Panc1 (cell line): Measurements from ENCODE around the gene DALRD3.

Source experiments
- SIN3A ChIP-seq: IDR thresholded peaks from 2 replicates; pipeline ENCODE4 v1.6.1; 2012; ENCODE audit warnings: low read depth, mild to moderate bottlenecking, low read length, moderate library complexity, borderline replicate concordance; ENCODE audit not compliant: insufficient read depth
- TCF7L2 ChIP-seq: IDR thresholded peaks from 2 replicates; pipeline ENCODE4 v1.6.1; 2011; ENCODE audit warnings: mild to moderate bottlenecking, low read depth, low read length, inconsistent platforms
- TF ChIP-seq, protein P1 (sequence below): fragments of 450-650 bp; IDR thresholded peaks from 2 replicates; pipeline ENCODE4 v1.5.1; 2017; ENCODE audit warnings: mild to moderate bottlenecking
- TF ChIP-seq, protein P2 (sequence below), 2 experiments: IDR thresholded peaks; 2 replicates each; pipeline ENCODE4 v1.6.1; 2011 to 2012; ENCODE audit warnings: low read depth in 2 of 2, control low read depth in 1 of 2, low read length in 1 of 2, mild to moderate bottlenecking in 1 of 2, moderate library complexity in 1 of 2; ENCODE audit not compliant: insufficient read depth in 1 of 2

DNA sequence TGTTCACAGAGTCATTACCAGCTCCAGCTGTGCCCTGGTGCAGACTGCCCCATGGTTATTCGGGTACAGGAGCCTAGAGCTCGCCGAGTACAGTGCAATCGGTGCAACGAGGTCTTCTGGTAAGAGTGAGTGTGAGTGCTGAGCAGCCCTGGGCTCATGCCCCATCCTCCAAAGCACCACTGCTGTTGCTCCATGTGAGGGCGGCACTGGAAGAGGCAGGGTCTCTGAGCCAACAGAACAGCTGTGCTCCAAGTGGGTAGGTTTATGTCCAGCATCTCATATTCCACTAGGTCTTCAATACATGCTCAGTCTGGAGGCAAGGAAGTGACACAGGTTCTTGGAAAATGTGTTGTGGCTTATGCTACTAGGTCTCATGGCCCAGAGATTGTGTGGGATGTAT lies 47.8 kb downstream of the DALRD3 start:
- TF ChIP-seq TCF7L2, result no peak
- TF ChIP-seq, protein P1, sequence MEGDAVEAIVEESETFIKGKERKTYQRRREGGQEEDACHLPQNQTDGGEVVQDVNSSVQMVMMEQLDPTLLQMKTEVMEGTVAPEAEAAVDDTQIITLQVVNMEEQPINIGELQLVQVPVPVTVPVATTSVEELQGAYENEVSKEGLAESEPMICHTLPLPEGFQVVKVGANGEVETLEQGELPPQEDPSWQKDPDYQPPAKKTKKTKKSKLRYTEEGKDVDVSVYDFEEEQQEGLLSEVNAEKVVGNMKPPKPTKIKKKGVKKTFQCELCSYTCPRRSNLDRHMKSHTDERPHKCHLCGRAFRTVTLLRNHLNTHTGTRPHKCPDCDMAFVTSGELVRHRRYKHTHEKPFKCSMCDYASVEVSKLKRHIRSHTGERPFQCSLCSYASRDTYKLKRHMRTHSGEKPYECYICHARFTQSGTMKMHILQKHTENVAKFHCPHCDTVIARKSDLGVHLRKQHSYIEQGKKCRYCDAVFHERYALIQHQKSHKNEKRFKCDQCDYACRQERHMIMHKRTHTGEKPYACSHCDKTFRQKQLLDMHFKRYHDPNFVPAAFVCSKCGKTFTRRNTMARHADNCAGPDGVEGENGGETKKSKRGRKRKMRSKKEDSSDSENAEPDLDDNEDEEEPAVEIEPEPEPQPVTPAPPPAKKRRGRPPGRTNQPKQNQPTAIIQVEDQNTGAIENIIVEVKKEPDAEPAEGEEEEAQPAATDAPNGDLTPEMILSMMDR, result no peak
- TF ChIP-seq SIN3A, result no peak
- TF ChIP-seq, protein P2, sequence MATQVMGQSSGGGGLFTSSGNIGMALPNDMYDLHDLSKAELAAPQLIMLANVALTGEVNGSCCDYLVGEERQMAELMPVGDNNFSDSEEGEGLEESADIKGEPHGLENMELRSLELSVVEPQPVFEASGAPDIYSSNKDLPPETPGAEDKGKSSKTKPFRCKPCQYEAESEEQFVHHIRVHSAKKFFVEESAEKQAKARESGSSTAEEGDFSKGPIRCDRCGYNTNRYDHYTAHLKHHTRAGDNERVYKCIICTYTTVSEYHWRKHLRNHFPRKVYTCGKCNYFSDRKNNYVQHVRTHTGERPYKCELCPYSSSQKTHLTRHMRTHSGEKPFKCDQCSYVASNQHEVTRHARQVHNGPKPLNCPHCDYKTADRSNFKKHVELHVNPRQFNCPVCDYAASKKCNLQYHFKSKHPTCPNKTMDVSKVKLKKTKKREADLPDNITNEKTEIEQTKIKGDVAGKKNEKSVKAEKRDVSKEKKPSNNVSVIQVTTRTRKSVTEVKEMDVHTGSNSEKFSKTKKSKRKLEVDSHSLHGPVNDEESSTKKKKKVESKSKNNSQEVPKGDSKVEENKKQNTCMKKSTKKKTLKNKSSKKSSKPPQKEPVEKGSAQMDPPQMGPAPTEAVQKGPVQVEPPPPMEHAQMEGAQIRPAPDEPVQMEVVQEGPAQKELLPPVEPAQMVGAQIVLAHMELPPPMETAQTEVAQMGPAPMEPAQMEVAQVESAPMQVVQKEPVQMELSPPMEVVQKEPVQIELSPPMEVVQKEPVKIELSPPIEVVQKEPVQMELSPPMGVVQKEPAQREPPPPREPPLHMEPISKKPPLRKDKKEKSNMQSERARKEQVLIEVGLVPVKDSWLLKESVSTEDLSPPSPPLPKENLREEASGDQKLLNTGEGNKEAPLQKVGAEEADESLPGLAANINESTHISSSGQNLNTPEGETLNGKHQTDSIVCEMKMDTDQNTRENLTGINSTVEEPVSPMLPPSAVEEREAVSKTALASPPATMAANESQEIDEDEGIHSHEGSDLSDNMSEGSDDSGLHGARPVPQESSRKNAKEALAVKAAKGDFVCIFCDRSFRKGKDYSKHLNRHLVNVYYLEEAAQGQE (IDR thresholded peaks at IDR 0.05; ENCODE audit: insufficient read depth in 1 of 2, low read depth in 2 of 2, low read length in 1 of 2), result no peak
